HG03378 (cell line): Measurements from ENCODE around the gene PLRG1.

Source experiments
- ATAC-seq: cut with Tn5 transposase; IDR thresholded peaks from one replicate; pipeline ENCODE4 v1.9.1; 2021; ENCODE audit warnings: mild to moderate bottlenecking, moderate library complexity; ENCODE audit not compliant: unreplicated experiment

PLRG1 gene

GRCh38 chr4:154574311-154574710 lies 24.1 kb upstream of the PLRG1 start:
- no peak for ATAC-seq

DNA sequence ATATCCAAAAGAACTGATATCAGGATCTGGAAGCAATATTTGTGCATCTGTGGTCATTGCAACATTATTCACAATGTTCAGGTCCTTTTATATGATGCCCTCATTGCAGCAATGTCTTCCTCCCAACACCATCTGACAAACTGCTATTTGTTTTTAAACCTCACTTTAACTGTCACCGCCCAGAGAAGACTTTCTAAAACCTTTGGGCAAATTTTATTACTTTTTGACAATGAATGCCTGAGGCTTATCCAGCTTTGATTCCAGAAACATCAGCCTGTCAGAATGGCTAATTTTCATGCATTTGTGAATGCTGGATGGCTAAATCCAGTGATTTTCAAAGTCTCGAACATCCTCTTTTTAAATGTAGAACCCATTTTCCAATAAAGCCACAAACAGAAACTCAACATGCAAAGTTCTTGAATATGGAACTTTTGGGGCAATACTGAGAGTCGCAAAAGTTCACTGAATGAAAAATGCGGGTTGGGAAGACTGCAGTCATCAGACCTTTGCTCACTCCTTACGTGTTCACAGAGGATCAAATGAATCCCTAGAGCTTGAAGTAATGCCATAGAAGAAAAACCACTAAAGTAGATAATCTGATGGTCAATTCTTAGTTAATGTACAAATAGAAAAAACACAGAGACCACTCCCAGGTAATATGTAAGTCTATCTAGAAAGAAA lies 23.1 kb upstream of the PLRG1 start:
- ATAC-seq = no peak

- no peak for ATAC-seq
Observed at GRCh38 chr4:154569584-154569983, 19.4 kb upstream of the PLRG1 start.

DNA sequence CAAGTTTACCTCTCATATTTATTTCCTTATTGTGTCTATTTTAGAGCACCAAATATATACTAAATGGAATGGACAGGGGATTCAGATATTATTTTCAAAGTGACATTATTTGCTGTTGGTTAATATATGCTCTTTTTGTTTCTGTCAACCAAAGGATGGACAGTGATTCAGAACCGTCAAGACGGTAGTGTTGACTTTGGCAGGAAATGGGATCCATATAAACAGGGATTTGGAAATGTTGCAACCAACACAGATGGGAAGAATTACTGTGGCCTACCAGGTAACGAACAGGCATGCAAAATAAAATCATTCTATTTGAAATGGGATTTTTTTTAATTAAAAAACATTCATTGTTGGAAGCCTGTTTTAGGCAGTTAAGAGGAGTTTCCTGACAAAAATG lies 18.8 kb upstream of the PLRG1 start:
- ATAC-seq = no peak

DNA sequence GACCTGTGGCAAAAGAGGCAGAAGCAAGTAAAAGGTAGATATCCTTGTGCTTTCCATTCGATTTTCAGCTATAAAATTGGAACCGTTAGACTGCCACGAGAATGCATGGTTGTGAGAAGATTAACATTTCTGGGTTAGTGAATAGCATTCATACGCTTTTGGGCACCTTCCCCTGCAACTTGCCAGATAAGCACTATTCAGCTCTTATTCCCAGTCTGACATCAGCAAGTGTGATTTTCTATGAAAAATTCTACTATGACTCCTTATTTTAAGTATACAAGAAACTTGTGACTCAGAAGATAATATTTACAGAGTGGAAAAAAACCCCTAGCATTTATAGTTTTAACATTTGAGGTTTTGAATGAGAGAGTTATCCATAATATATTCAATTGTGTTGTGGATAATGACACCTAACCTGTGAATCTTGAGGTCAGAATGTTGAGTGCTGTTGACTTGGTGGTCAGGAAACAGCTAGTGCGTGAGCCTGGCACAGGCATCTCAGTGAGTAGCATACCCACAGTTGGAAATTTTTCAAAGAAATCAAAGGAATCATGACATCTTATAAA lies 16.5 kb upstream of the PLRG1 start:
- ATAC-seq = no peak

GRCh38 chr4:154565704-154566103 lies 15.5 kb upstream of the PLRG1 start:
- ATAC-seq = no peak

GRCh38 chr4:154564311-154564710 lies 14.1 kb upstream of the PLRG1 start:
- no peak for ATAC-seq

GRCh38 chr4:154562697-154563254 lies 12.6 kb upstream of the PLRG1 start, which contains the start of gene FGB:
FGB (plus strand) TSS chr4:154563011; CDS start chr4:154563019, 8 bp downstream.
- ATAC-seq = no peak

DNA sequence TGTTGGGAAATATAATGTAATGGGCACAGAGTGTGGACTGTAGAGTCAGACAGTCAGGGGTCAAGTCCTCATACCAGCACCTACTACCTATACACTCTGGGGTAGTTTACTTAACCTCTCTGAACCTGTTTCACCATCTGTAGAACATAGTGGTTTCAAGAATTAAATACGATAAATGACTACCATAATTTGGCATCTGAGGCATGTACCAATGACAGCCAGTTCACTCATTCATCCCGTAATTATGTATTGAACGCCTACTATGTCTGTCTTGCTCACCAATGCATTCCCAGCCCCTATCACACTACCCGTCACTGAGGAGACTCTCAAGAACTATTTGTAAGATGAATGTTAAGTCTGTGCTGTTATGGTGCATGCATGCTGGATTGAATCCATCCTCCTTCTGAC lies 10.6 kb upstream of the PLRG1 start:
- ATAC-seq = no peak

- no peak for ATAC-seq
Observed at GRCh38 chr4:154560419-154560801, 10.2 kb upstream of the PLRG1 start.

DNA sequence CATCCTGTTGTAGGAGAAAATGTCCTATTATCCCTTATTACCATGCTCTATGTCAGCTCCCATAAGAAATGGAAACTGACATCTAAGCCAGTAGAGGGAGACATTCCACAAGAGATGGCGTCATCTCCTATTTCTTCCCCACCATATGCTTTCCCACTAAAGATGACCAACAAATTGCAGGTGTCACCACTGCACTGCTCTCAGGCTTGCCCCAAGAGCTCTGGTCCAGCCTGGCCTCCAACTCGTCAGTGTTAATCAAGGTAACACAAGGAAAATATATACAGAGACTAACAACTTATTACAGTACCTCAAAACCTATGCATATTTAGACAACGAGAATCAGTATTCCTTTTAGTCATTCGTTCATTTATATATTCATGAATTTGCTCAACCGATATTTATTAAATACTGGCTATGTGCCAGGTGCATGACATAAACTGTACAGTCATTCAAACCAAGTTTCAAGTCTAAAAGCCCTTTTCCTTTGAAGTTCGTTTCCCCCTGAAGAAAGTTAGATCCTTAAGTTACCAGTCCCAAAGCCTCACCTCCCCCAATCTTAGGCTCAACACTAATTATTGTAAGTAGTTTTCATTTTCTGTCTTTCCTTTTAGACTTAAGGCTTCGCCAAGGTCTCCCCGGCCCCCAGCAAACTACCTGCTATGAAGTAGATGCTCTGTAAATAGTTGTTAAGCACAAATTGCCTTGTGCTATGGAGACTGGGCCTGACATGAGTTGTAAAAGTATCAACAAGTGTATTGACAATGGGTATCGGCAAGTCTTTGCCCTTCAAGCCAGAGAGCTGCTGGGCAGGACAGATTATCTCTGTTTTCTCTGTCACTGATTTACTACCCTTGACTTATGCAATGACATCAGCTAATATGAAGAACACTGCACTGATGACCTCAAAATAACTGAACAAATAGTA lies 9.6 kb upstream of the PLRG1 start:
- ATAC-seq = peak; percentile 90

- ATAC-seq = no peak
Observed at GRCh38 chr4:154559141-154559493, 8.9 kb upstream of the PLRG1 start.

DNA sequence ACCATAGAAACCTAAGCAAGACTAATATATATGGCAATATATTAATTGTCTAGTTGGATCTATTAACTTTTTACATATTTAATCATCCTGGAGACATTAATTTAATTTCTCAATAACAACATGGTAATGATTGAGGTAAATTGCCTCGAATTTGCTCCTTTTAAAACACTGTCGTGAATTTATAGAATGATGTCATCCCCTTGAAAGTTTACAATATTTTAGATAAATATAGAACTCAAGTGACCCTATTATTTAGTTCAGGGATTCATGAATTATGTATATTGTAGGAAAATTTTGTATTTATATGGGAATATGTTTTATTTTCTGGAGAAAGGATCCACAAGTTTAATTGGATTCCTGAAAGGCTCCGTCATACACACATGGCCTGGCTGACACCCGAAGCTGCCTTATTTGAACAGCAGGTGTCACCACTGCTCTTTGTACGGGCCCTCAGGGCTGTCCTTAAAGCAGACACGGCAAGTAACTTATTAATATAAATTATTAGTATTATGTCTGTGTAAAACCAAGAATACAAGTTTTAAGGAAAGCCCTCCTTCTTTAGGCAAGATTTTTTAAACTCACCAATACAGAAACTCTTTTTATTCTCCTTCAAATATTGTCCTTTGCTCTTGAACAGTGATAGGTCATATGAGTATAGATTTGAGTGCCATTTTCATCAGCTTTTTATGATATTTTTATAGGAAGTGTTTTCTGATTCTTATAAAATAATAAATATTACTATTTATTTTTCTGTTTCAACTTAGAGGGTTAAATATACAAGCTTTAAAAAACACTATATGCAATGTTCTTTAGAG lies 1.9 kb upstream of the PLRG1 start:
- peak; percentile 64 for ATAC-seq

DNA sequence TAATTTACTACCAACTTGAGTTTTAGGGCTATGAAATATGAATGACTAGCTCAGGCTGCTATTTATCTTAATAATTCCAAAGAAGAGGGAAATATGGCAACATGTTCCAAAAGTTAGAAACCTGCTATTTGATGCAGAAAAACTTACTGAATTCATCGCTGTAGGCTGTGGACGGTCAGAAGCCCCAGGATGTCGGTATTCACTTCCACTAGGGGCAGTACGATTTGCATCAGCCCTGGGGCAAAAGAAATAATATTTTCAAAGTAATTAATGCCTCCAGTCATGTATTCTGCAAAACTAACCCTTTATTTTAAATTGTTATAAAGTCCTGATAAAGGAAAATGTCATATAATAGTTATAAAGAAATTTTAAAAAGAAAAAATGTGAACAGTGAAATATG lies 4.5 kb downstream of the PLRG1 start:
- ATAC-seq = no peak

- ATAC-seq = no peak
Observed at GRCh38 chr4:154542271-154542879, 7.8 kb downstream of the PLRG1 start.

- no peak for ATAC-seq
Observed at GRCh38 chr4:154534296-154534695, 15.9 kb downstream of the PLRG1 start.

GRCh38 chr4:154529728-154530519 lies 20.3 kb downstream of the PLRG1 start:
- no peak for ATAC-seq

DNA sequence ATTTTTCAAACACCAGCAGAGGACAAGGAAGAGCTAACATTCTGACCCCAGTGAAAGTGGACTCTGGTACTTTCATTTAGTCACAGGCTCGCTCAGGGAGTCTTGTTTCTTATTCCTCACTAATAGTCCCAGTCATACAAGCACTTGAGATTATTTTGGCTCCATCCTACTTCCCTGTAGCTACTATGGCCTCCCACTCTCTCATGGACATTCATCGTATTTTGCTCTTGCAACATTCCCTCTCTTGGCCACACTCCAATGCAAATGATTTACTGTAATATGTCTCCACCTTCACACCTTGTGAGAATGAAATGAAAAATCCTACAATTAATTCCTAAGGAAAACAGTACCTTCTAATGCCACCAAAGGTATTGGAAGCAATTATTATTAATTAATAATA lies 21.3 kb downstream of the PLRG1 start:
- no peak for ATAC-seq

DNA sequence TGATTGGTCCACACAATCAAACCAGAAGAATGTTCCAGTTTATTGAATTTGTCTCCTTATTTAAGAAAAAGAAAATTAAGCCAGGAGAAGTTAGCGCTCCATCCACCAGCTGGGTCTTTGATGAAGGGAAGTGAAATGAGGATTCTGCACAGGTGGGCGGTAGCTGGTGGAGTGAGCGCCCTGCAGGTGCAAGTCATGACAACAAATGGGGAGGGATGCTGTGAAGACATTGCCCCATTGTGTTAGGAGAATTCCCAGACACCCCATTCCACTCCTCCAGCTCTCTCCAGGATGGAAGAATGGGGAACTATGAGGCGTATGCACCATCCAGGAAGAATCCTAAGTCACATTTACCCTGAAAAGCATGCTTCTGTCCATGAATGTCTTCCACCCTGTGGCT lies 22.9 kb downstream of the PLRG1 start:
- no peak for ATAC-seq

DNA sequence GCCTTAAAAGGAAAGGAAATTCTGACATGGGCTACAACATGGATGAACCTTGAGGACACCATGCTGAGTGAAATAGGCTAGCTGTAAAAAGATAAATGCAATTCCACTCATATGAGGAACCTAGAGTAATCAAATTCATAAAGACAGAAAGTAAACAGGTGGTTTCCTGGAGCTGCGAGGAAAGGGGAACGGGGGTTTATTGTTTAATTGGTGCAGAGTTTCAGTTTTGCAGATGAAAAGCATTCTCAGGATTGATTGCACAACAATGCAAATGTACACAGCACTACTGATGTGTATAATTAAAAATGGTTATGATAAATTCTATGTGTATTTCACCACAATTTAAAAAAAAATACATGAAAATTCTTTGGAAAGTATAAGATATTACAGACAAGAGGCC lies 24.0 kb downstream of the PLRG1 start:
- no peak for ATAC-seq
